Measurements from ENCODE around the gene HJURP. TPM values are rescaled to one million over a fixed set of nuclear protein-coding genes. Genes with fewer than 3 reads are reported as not detected.

HJURP gene
- total RNA-seq, 1 donor from 2014 or later: 19.4 TPM

GRCh38 chr2:233838726-233839446, 15.4 kb downstream of the HJURP start:
- Mint-ChIP-seq H3K27ac (no peak overlapping the region), H3K4me3 (no peak overlapping the region), H3K4me1 (peaks cover 10% of the 10 kb centered on the region), H3K9me3 (no peaks in the 10 kb centered on the region), H3K27me3 (ENCODE audit: low read depth) (no peaks in the 10 kb centered on the region), H3K36me3 (peaks cover 31% of the 10 kb centered on the region)
- TF ChIP-seq CTCF (IDR thresholded peaks at IDR 0.05; ENCODE audit: unreplicated experiment): no peak
- DNase-seq (ENCODE audit: low spot score in 2 of 2, unreplicated experiment in 2 of 2): no peak

GRCh38 chr2:233838251-233838650, 16.1 kb downstream of the HJURP start:
- no peaks in the 10 kb centered on the region for H3K9me3 Mint-ChIP-seq
- peaks cover 10% of the 10 kb centered on the region for H3K4me1 Mint-ChIP-seq
- H3K27ac Mint-ChIP-seq: no peak overlapping the region
- TF ChIP-seq CTCF (IDR thresholded peaks at IDR 0.05; ENCODE audit: unreplicated experiment): no peak
- no peak for DNase-seq (ENCODE audit: low spot score in 2 of 2, unreplicated experiment in 2 of 2)
- no peak overlapping the region for H3K4me3 Mint-ChIP-seq
- H3K27me3 Mint-ChIP-seq (ENCODE audit: low read depth): no peaks in the 10 kb centered on the region
- peaks cover 28% of the 10 kb centered on the region for H3K36me3 Mint-ChIP-seq

GRCh38 chr2:233837694-233838229, 16.6 kb downstream of the HJURP start:
- DNase-seq (ENCODE audit: low spot score in 2 of 2, unreplicated experiment in 2 of 2): no peak
- Mint-ChIP-seq H3K4me3 (no peak overlapping the region), H3K27ac (peak overlapping the region; percentile 41), H3K9me3 (no peaks in the 10 kb centered on the region), H3K27me3 (ENCODE audit: low read depth) (no peaks in the 10 kb centered on the region), H3K36me3 (peaks cover 28% of the 10 kb centered on the region), H3K4me1 (peaks cover 10% of the 10 kb centered on the region)
- no peak for TF ChIP-seq CTCF (IDR thresholded peaks at IDR 0.05; ENCODE audit: unreplicated experiment)

GRCh38 chr2:233836359-233836758, 18.0 kb downstream of the HJURP start:
- TF ChIP-seq CTCF (IDR thresholded peaks at IDR 0.05; ENCODE audit: unreplicated experiment): no peak
- H3K36me3 Mint-ChIP-seq: peaks cover 22% of the 10 kb centered on the region
- no peak overlapping the region for H3K4me3 Mint-ChIP-seq
- H3K4me1 Mint-ChIP-seq: peaks cover 10% of the 10 kb centered on the region
- H3K27me3 Mint-ChIP-seq (ENCODE audit: low read depth): no peaks in the 10 kb centered on the region
- no peak for DNase-seq (ENCODE audit: low spot score in 2 of 2, unreplicated experiment in 2 of 2)
- no peak overlapping the region for H3K27ac Mint-ChIP-seq
- no peaks in the 10 kb centered on the region for H3K9me3 Mint-ChIP-seq

- Mint-ChIP-seq H3K27me3 (ENCODE audit: low read depth) (no peaks in the 10 kb centered on the region), H3K4me1 (peaks cover 10% of the 10 kb centered on the region), H3K4me3 (no peak overlapping the region), H3K36me3 (peaks cover 22% of the 10 kb centered on the region), H3K9me3 (no peaks in the 10 kb centered on the region), H3K27ac (no peak overlapping the region)
- no peak for DNase-seq (ENCODE audit: low spot score in 2 of 2, unreplicated experiment in 2 of 2)
- no peak for TF ChIP-seq CTCF (IDR thresholded peaks at IDR 0.05; ENCODE audit: unreplicated experiment)
Measured at GRCh38 chr2:233835230-233836186, 18.8 kb downstream of the HJURP start.
